ENCODE results near the gene CDC42BPB. TPM values are rescaled to one million over a fixed set of nuclear protein-coding genes. Genes with fewer than 3 reads are reported as not detected.

The CDC42BPB gene
- total and polyA plus RNA-seq, 12 donors: 29.6 to 83.6 (median 69.3) TPM

GRCh38 chr14:102923201-102923924 lies 134.0 kb downstream of the CDC42BPB start:
- ATAC-seq: peak in 1 of 8 donors; percentile 18
- Histone ChIP-seq H3K4me3 (peak overlapping the region in 9 of 10 donors; percentile 5 to 31 (median 20)), H3K27ac (no peak overlapping the region), H3K27me3 (peaks cover 8 to 75% (median 63%) of the 10 kb centered on the region in 7 donors), H3K4me1 (peaks cover 0 to 22% (median 15%) of the 10 kb centered on the region in 9 donors), H3K9me3 (no peaks in the 10 kb centered on the region), H3K36me3 (no peaks in the 10 kb centered on the region)
- no peak for TF ChIP-seq CTCF (IDR thresholded peaks at IDR 0.05)
- intact Hi-C loops (cut with DNase I): loop anchor here in 1 of 10 donors (5.0 kb wide), 1 partner anchor 226 kb away; no protein-coding TSS in a partner anchor
- no peak for DNase-seq
- WGBS, 2 donors: 4 to 5% methylated on average over 52 to 53 of the region's 53 CpGs

DNA sequence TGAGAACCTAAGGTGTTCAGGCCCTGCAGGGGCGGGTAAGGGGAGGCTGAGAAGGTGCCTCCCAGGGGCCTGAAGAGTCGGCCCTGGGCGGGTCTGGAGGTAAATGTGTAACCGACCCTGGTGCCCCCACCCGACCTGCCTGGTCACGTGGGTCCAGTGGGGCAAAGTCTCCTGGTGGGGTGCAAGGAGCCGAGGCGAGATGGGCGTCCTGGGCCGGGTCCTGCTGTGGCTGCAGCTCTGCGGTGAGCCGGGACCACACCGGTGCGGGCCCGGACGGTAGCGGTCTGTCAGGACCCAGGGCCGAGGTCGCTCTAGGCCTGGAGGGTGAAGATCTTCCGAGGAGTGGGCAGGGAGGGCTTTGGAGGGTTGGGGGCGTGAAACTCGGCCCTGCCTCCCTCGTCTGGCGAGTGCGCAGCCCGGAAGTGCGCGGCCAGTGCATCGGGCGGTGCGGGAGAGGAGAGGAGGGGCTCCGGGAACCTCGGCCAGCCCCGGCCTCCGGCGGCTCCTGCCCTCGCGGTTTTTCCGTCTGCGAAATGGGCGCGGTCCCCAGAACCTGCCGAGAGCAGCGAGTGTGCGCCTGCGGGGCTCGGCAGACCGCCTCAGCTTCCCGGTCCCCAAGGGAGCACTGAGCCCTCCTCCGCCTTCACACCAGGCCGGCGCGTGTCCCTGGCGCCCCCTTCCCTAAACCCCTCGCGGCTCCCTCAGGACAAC lies 134.7 kb downstream of the CDC42BPB start, which contains the start of gene AMN:
Gene AMN, plus strand, starts transcription at position 174 of the 711 bp plus-strand sequence. Its CDS starts 26 bp downstream, at position 200.
- no peak for TF ChIP-seq CTCF (IDR thresholded peaks at IDR 0.05)
- WGBS, 2 donors: 7% methylated on average over 55 to 56 of the region's 56 CpGs
- DNase-seq: no peak
- Histone ChIP-seq H3K27ac (no peak within 1 kb of the TSS), H3K4me3 (peak within 1 kb of the TSS in 9 of 10 donors; percentile 5 to 31 (median 20)), H3K9me3 (no peaks in the 10 kb centered on the region), H3K36me3 (no peaks in the 10 kb centered on the region), H3K4me1 (peaks cover 0 to 17% (median 12%) of the 10 kb centered on the region in 9 donors), H3K27me3 (peaks cover 8 to 67% (median 57%) of the 10 kb centered on the region in 7 donors)
- peak in 2 of 8 donors; percentile 17 to 42 for ATAC-seq
- intact Hi-C loops (cut with DNase I): loop anchor here in 1 of 10 donors (5.0 kb wide), 1 partner anchor 225 kb away; no protein-coding TSS in a partner anchor

GRCh38 chr14:102920998-102921304 lies 136.4 kb downstream of the CDC42BPB start:
- Histone ChIP-seq H3K36me3 (no peaks in the 10 kb centered on the region), H3K9me3 (no peaks in the 10 kb centered on the region), H3K4me1 (peaks cover 0 to 17% (median 12%) of the 10 kb centered on the region in 9 donors), H3K27me3 (peaks cover 8 to 51% (median 42%) of the 10 kb centered on the region in 7 donors), H3K27ac (no peak overlapping the region), H3K4me3 (no peak overlapping the region)
- 94 to 99% methylated on average over 1 of the region's 1 CpG for WGBS, 2 donors
- no peak for DNase-seq
- no peak for ATAC-seq
- no peak for TF ChIP-seq CTCF (IDR thresholded peaks at IDR 0.05)
- intact Hi-C loops (cut with DNase I): loop anchor here in 1 of 10 donors (5.0 kb wide), 1 partner anchor 224 kb away; no protein-coding TSS in a partner anchor

DNA sequence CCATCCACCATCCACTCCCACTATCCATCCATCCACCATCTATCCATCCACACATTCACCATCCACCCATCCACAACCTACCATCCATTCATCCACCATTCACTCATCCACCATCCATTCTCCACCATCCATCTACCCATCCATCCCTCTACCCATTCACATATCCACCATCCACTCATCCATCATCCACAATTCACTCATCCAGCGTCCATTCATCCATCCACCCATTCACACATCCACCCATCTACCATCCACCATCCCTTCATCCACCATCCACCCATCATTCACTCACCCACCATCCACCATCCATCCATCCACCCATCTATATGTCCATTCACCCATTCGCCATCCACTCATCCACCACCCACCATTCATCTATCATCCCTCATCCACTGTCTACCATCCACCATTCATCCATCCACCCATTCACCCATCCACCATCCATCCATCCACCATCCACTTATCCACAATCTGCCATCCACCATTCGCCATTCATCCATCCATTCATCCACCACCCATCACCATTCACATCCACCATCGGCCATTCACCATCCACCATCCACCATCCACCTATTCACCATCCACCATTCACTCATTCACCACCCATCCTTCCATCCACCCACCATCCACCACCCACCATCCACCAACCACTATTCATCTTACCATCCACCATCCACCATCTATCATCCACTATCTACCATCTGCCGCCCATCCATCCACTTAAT lies 136.9 kb downstream of the CDC42BPB start:
- peaks cover 0 to 17% (median 12%) of the 10 kb centered on the region in 9 donors for H3K4me1 ChIP-seq
- no peak for DNase-seq
- H3K36me3 ChIP-seq: no peaks in the 10 kb centered on the region
- H3K4me3 ChIP-seq: no peak overlapping the region
- TF ChIP-seq CTCF (IDR thresholded peaks at IDR 0.05): no peak
- ATAC-seq: no peak
- no peak overlapping the region for H3K27ac ChIP-seq
- H3K27me3 ChIP-seq: peaks cover 8 to 45% (median 37%) of the 10 kb centered on the region in 7 donors
- intact Hi-C loops (cut with DNase I): loop anchor here in 1 of 10 donors (5.0 kb wide), 1 partner anchor 223 kb away; no protein-coding TSS in a partner anchor
- 96 to 98% methylated on average over 5 of the region's 5 CpGs for WGBS, 2 donors
- H3K9me3 ChIP-seq: no peaks in the 10 kb centered on the region
